Right atrium auricular region (tissue), 2 donors: ENCODE data around the gene OR2J1. TPM values are rescaled to one million over a fixed set of nuclear protein-coding genes. Genes with fewer than 3 reads are reported as not detected.
"Not testable (repeated sequence)": the region's sequence is repeated elsewhere in the genome, so short reads cannot be mapped to it uniquely, and the experiment has no call there.

Experiments used
- DNase-seq: peaks from one replicate; pipeline ENCODE4 v3.0.0-alpha.2; 2019; ENCODE audit warnings: low spot score
- H3K27ac ChIP-seq, 2 donors: fragments of 200-600 bp; sonication (generic); 1 replicate in 1 of 2; 2 replicates in 1 of 2; pipeline ENCODE4 v1.5.1; 2016 to 2019
- H3K27me3 ChIP-seq, 2 donors: fragments of 200-600 bp; sonication (generic); one replicate each; pipeline versions ENCODE4 v1.5.1 to v1.6.0; 2017 to 2019
- H3K36me3 ChIP-seq: fragments of 200-600 bp; sonication (generic); one replicate; pipeline ENCODE4 v1.5.1; 2016
- H3K4me1 ChIP-seq, 2 donors: fragments of 200-600 bp; sonication (generic); one replicate each; pipeline versions ENCODE4 v1.5.1 to v1.6.0; 2017 to 2019
- H3K4me3 ChIP-seq, 2 donors: fragments of 200-600 bp; sonication (generic); 1 replicate in 1 of 2; 2 replicates in 1 of 2; pipeline ENCODE4 v1.5.1; 2017 to 2019; ENCODE audit warnings: mild to moderate bottlenecking in 1 of 2, moderate library complexity in 1 of 2
- H3K9me3 ChIP-seq, 2 donors: fragments of 200-600 bp; sonication (generic); one replicate each; pipeline ENCODE4 v1.5.1; 2019
- total RNA-seq, 2 donors: library from RNA; depleted of rRNA; stranded (reverse); fragments of >200 nt; gene quantifications; one replicate each; pipeline ENCODE4 v1.1.0, GENCODE V29; 2016
- TF ChIP-seq, protein P1 (sequence below), 2 donors: fragments of 200-600 bp; sonication (generic); IDR thresholded peaks; one replicate each; pipeline ENCODE4 v1.5.1; 2019; ENCODE audit warnings: antibody characterized with exemption in 2 of 2

The OR2J1 gene
- total RNA-seq, 2 donors from 2014 or later = not detected

DNA sequence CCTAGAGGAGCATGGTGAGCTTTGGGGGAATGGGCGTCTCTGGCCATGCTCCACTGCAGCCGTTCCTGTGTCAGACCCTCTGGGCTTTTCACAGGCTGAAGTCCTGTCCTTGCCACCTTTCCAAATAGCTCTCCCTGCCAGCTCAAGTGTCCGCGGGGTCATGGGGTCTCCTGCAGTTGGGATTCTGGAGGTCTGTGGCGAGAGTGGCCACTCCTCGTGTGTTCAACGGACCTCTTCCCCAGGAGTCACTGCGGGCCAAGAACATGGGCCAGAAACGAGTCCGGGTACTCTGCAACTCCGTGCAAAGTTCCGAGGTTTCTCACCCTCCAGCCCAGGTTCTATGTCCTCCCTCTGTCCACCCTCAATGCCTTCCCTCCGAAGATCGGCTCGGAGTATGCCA lies 16.8 kb upstream of the OR2J1 start:
- no peak for DNase-seq

DNA sequence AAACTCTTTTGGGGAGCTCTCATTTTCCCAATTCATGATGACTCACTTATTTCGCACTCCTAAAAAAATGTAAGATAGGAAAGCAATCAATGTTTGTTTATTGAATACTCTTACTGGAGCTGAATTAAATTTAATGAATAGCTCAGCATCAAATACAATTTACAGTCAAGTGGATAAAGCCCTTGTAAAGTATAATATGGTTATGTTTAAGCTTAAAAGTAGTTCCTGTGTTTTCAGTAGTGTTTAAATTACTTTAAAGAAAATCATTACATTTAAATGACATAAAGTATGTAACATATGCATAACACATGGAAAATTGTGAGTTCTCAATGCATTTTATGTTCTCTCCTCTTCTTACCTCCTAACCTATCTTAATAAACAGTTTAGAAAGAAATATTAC lies 12.1 kb upstream of the OR2J1 start, which contains the start of gene OR2B3:
OR2B3 (minus strand) TSS at position 101 of the 400 bp plus-strand sequence; CDS start at position 36, 65 bp downstream.
- H3K9me3 ChIP-seq = no peaks in the 10 kb centered on the region
- no peak within 1 kb of the TSS for H3K4me3 ChIP-seq
- H3K27ac ChIP-seq = no peak within 1 kb of the TSS
- no peaks in the 10 kb centered on the region for H3K36me3 ChIP-seq
- no peak for DNase-seq
- H3K27me3 ChIP-seq = no peaks in the 10 kb centered on the region
- TF ChIP-seq, protein P1, sequence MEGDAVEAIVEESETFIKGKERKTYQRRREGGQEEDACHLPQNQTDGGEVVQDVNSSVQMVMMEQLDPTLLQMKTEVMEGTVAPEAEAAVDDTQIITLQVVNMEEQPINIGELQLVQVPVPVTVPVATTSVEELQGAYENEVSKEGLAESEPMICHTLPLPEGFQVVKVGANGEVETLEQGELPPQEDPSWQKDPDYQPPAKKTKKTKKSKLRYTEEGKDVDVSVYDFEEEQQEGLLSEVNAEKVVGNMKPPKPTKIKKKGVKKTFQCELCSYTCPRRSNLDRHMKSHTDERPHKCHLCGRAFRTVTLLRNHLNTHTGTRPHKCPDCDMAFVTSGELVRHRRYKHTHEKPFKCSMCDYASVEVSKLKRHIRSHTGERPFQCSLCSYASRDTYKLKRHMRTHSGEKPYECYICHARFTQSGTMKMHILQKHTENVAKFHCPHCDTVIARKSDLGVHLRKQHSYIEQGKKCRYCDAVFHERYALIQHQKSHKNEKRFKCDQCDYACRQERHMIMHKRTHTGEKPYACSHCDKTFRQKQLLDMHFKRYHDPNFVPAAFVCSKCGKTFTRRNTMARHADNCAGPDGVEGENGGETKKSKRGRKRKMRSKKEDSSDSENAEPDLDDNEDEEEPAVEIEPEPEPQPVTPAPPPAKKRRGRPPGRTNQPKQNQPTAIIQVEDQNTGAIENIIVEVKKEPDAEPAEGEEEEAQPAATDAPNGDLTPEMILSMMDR (IDR thresholded peaks at IDR 0.05) = no peak
- no peaks in the 10 kb centered on the region for H3K4me1 ChIP-seq

More for the DNA sequence above, 16.8 kb upstream of the OR2J1 start:
- no peaks in the 10 kb centered on the region for H3K9me3 ChIP-seq
- no peak overlapping the region for H3K27ac ChIP-seq
- TF ChIP-seq, protein P1 (IDR thresholded peaks at IDR 0.05) = no peak
- no peaks in the 10 kb centered on the region for H3K27me3 ChIP-seq
- no peak overlapping the region for H3K4me3 ChIP-seq
- no peaks in the 10 kb centered on the region for H3K4me1 ChIP-seq
- no peaks in the 10 kb centered on the region for H3K36me3 ChIP-seq

DNA sequence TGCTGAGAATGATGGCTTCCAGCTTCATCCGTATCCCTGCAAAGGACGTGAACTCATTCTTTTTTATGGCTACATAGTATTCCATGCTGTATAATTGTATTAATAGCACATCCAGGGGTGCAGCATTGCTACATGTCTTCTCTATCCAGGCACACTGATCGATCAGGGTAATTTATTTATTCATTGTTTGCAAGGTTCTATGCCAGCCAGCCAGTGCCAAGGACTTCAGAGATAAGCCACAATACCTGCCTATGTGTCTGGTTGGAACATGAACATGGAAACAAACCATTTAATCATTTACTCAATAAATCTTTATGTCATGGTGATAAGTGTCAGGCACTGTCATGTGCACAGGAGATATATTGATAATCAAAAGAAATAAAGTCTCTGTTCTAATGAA lies 6.3 kb upstream of the OR2J1 start:
- no peak for DNase-seq

DNA sequence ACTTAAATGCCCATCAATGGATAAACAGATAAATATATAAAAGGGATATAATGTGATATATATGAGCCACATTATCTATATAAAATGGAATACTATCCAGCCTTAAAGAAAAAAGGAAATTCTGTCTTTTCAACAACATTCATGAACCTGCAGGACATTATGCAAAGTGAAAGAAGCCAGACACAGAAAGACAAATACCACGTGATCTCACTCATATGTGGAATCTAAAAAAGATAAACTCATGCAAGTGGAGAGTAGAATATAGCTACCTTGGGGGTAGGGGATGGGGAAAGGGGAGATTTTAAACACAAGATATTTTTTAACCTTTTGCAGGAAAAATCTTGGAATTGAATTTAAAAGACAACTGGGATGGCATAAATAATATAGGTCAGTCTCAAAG lies 1.5 kb upstream of the OR2J1 start:
- H3K9me3 ChIP-seq = no peaks in the 10 kb centered on the region
- H3K36me3 ChIP-seq = no peaks in the 10 kb centered on the region
- no peak overlapping the region for H3K27ac ChIP-seq
- H3K27me3 ChIP-seq = no peaks in the 10 kb centered on the region
- no peak for DNase-seq
- H3K4me1 ChIP-seq = no peaks in the 10 kb centered on the region
- TF ChIP-seq, protein P1 (IDR thresholded peaks at IDR 0.05) = no peak
- no peak overlapping the region for H3K4me3 ChIP-seq

More for the DNA sequence above, 6.3 kb upstream of the OR2J1 start:
- H3K4me3 ChIP-seq = no peak overlapping the region
- no peaks in the 10 kb centered on the region for H3K36me3 ChIP-seq
- H3K9me3 ChIP-seq = no peaks in the 10 kb centered on the region
- no peaks in the 10 kb centered on the region for H3K27me3 ChIP-seq
- TF ChIP-seq, protein P1 (IDR thresholded peaks at IDR 0.05) = no peak
- H3K27ac ChIP-seq = no peak overlapping the region
- H3K4me1 ChIP-seq = no peaks in the 10 kb centered on the region

DNA sequence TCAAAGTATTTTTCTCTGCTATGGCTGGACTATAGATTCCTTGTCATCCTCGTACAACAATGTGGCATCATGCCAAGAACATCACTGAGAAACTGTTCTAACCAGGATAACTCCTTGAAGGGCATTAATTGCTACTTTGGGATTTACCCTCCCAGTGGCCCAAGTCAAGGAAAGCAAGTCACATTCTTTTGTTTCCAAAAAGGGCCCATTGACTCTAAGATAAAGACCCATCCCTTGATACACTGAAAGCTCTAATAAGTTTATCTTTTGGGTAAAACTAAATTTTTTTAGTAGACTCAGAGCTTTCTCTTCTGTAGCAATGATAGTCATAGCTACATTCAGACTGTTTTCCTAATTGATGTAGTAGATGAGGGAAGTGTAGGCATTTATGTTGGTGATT lies 8.5 kb downstream of the OR2J1 start, which contains the start of gene OR2J3:
OR2J3 (plus strand) TSS at position 301 of the 400 bp plus-strand sequence. CDS start 3,833 bp downstream, outside the sequence.
- TF ChIP-seq, protein P1 (IDR thresholded peaks at IDR 0.05) = no peak
- Histone ChIP-seq H3K9me3 (no peaks in the 10 kb centered on the region), H3K27me3 (no peaks in the 10 kb centered on the region), H3K4me3 (no peak within 1 kb of the TSS), H3K36me3 (no peaks in the 10 kb centered on the region), H3K4me1 (no peaks in the 10 kb centered on the region), H3K27ac (no peak within 1 kb of the TSS)
- DNase-seq = no peak

DNA sequence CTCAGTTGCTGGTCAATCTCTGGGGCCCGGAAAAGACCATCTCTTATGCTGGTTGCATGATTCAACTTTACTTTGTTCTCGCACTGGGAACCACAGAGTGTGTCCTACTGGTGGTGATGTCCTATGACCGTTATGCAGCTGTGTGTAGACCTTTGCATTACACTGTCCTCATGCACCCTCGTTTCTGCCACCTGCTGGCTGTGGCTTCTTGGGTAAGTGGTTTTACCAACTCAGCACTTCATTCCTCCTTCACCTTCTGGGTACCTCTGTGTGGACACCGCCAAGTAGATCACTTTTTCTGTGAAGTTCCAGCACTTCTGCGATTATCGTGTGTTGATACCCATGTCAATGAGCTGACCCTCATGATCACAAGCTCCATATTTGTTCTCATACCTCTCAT lies 12.8 kb downstream of the OR2J1 start:
- no peak overlapping the region for H3K27ac ChIP-seq
- TF ChIP-seq, protein P1 (IDR thresholded peaks at IDR 0.05) = no peak
- H3K27me3 ChIP-seq = no peaks in the 10 kb centered on the region
- no peak overlapping the region for H3K4me3 ChIP-seq
- no peaks in the 10 kb centered on the region for H3K36me3 ChIP-seq
- no peaks in the 10 kb centered on the region for H3K9me3 ChIP-seq
- DNase-seq = no peak
- H3K4me1 ChIP-seq = no peaks in the 10 kb centered on the region

DNA sequence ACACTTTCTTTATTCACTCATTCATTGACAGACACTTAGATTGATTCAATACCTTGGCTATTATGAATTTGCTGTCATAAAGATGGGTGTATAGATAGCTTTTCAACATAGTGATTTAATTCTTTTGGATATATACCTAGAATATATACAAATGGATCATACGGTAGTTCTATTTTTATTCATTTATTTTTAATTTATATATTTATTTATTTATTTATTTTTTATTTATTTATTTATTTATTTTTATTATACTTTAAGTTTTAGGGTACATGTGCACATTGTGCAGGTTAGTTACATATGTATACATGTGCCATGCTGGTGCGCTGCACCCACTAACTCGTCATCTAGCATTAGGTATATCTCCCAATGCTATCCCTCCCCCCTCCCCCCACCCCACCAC lies 15.7 kb downstream of the OR2J1 start:
- not testable (repeated sequence) for H3K27me3 ChIP-seq, H3K4me1 ChIP-seq, DNase-seq, H3K36me3 ChIP-seq, H3K9me3 ChIP-seq, H3K4me3 ChIP-seq, H3K27ac ChIP-seq
